Pons (tissue), 1 donor: ENCODE measurements around the gene ISG20.

Experiments
- DNase-seq: peaks from one replicate; pipeline ENCODE4 v3.0.0-alpha.2; 2016; ENCODE audit warnings: low spot score

Gene ISG20

GRCh38 chr15:88638626-88639372 is at the start of gene ISG20:
TSS of gene ISG20 (plus strand) at chr15:88639016. CDS start at chr15:88639367, 351 bp downstream.
- DNase-seq: peak; percentile 81

GRCh38 chr15:88590759-88591158 is 48.1 kb upstream of the ISG20 start:
- DNase-seq: no peak

- no peak for DNase-seq
Measured at GRCh38 chr15:88591384-88591783, 47.4 kb upstream of the ISG20 start.

GRCh38 chr15:88603885-88604284 is 34.9 kb upstream of the ISG20 start:
- no peak for DNase-seq

- DNase-seq: no peak
Measured at GRCh38 chr15:88604381-88605188, 34.2 kb upstream of the ISG20 start.

- DNase-seq: no peak
Measured at GRCh38 chr15:88605189-88606069, 33.4 kb upstream of the ISG20 start.

GRCh38 chr15:88606070-88606794 is 32.6 kb upstream of the ISG20 start:
- no peak for DNase-seq

- no peak for DNase-seq
Measured at GRCh38 chr15:88607951-88608350, 30.9 kb upstream of the ISG20 start.

GRCh38 chr15:88608607-88609181 is 30.1 kb upstream of the ISG20 start:
- DNase-seq: no peak

- no peak for DNase-seq
Measured at GRCh38 chr15:88609344-88610090, 29.3 kb upstream of the ISG20 start.

- no peak for DNase-seq
Measured at GRCh38 chr15:88610701-88611231, 28.1 kb upstream of the ISG20 start.

- no peak for DNase-seq
Measured at GRCh38 chr15:88612186-88612796, 26.5 kb upstream of the ISG20 start.

- no peak for DNase-seq
Measured at GRCh38 chr15:88613074-88613944, 25.5 kb upstream of the ISG20 start.

GRCh38 chr15:88615303-88616107 is 23.3 kb upstream of the ISG20 start:
- no peak for DNase-seq

GRCh38 chr15:88616240-88616639 is 22.6 kb upstream of the ISG20 start:
- no peak for DNase-seq

- no peak for DNase-seq
Measured at GRCh38 chr15:88617031-88617722, 21.6 kb upstream of the ISG20 start.

- DNase-seq: no peak
Measured at GRCh38 chr15:88617790-88618189, 21.0 kb upstream of the ISG20 start.
